ENCODE measurements around the gene KDM3B. TPM values are rescaled to one million over a fixed set of nuclear protein-coding genes. Genes with fewer than 3 reads are reported as not detected.

KDM3B gene
- total RNA-seq, 4 donors from 2014 or later, result 21.8 to 96.4 (median 51.5) TPM

DNA sequence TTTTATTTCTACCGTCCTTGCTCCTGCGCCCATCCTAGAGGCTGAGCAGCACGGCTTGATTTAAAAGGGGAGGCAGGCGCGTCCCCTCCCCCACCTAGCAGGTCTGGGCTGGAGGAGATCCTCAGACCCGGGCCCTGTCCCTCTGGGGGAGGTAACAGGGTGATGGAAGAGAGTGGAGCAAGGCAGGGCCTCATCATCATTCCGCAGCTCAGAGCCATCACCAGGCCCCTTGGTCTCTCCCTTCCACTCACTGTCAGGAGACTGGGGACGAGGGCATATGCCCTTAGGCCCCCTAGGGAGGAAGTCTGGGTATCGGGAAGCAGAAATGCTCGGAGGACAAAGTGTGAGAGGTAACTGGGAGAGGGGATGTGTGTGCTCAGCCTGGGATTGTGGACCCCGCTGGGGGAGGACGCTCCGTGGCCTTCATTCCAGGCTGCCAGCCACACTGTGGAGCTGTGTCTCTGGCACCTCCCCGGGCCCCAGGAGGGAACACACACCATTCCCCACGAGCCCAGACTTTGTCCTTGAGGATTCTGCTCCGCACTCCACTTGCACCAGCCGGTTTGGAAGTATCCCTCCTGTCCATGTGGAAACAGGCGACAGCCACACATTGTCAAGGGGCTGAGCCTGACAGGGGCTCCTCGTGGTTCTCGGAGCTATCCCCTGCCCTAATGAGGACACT lies 87.1 kb downstream of the KDM3B start:
- Histone ChIP-seq H3K36me3 (no peaks in the 10 kb centered on the region), H3K27ac (peak overlapping the region; percentile 61 to 67), H3K27me3 (no peaks in the 10 kb centered on the region), H3K9me3 (no peaks in the 10 kb centered on the region), H3K4me1 (peaks cover 0 to 3% of the 10 kb centered on the region in 2 donors), H3K4me3 (peak overlapping the region; percentile 25 to 40)
- no peak for TF ChIP-seq POLR2A (IDR thresholded peaks at IDR 0.05)
- no peak for TF ChIP-seq CTCF (IDR thresholded peaks at IDR 0.05)
- intact Hi-C loops (cut with DNase I; ENCODE audit: low total_unique reads), result no loop called here
- DNase-seq, result no peak

GRCh38 chr5:138440159-138441073 lies 87.9 kb downstream of the KDM3B start:
- H3K4me3 ChIP-seq, result no peak overlapping the region
- intact Hi-C loops (cut with DNase I; ENCODE audit: low total_unique reads), result no loop called here
- H3K27me3 ChIP-seq, result no peaks in the 10 kb centered on the region
- DNase-seq, result no peak
- no peak for TF ChIP-seq CTCF (IDR thresholded peaks at IDR 0.05)
- TF ChIP-seq POLR2A (IDR thresholded peaks at IDR 0.05), result no peak
- H3K9me3 ChIP-seq, result no peaks in the 10 kb centered on the region
- peaks cover 0 to 3% of the 10 kb centered on the region in 2 donors for H3K4me1 ChIP-seq
- H3K27ac ChIP-seq, result peak overlapping the region in 1 of 2 donors; percentile 67
- H3K36me3 ChIP-seq, result no peaks in the 10 kb centered on the region

- Histone ChIP-seq H3K9me3 (no peaks in the 10 kb centered on the region), H3K36me3 (no peaks in the 10 kb centered on the region), H3K4me3 (no peak overlapping the region), H3K27ac (no peak overlapping the region), H3K4me1 (peaks cover 0 to 3% of the 10 kb centered on the region in 2 donors), H3K27me3 (no peaks in the 10 kb centered on the region)
- DNase-seq, result no peak
- intact Hi-C loops (cut with DNase I; ENCODE audit: low total_unique reads), result no loop called here
- TF ChIP-seq CTCF (IDR thresholded peaks at IDR 0.05) (no peak), POLR2A (IDR thresholded peaks at IDR 0.05) (no peak)
Measured at GRCh38 chr5:138441221-138441620, 88.7 kb downstream of the KDM3B start.

DNA sequence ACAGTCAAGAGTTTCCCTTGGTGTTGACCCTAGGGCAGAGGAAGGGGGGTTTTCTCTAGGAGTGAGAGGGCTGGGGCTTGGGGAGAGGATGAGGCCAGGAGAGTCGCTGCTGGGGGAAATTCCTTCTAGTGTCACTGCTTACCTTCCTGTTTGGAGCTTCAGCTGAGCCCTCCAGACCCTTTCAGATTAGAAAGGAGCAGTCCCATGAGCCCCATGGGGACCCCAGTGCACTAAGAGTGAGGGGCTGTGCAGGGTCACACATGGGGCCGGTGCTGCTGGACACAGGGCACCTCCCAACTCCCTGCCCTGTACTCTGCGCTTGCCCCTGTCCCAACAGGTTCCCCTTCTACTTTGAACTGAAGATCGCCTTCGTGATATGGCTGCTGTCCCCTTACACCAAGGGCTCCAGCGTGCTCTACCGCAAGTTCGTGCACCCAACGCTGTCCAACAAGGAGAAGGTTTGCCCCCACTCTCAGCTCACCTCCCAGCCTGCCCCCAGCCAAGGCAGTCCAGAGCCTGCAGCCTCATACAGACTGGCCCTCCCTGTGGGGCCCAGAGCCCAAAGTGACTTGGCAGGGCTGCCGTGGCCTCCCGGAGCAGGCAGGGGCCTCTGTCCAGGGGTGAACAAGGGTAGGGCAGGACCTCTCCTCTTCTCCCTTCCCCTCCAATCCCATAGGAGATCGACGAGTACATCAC lies 91.7 kb downstream of the KDM3B start:
- Histone ChIP-seq H3K27ac (no peak overlapping the region), H3K36me3 (no peaks in the 10 kb centered on the region), H3K4me1 (no peaks in the 10 kb centered on the region), H3K4me3 (no peak overlapping the region), H3K9me3 (no peaks in the 10 kb centered on the region), H3K27me3 (no peaks in the 10 kb centered on the region)
- DNase-seq, result no peak
- intact Hi-C loops (cut with DNase I; ENCODE audit: low total_unique reads), result no loop called here
- TF ChIP-seq CTCF (IDR thresholded peaks at IDR 0.05) (no peak), POLR2A (IDR thresholded peaks at IDR 0.05) (no peak)

All from uterus (tissue), 4 donors.